Measurements from ENCODE around the gene ATP8B4.

- TF ChIP-seq CTCF (IDR thresholded peaks at IDR 0.05; ENCODE audit: low read depth, low read length, missing input control) (no peak), ATF3 (IDR thresholded peaks at IDR 0.05) (no peak), HNF4A (conservative IDR thresholded peaks at IDR 0.05) (no peak), YY1 (IDR thresholded peaks at IDR 0.05) (no peak), TAF1 (conservative IDR thresholded peaks at IDR 0.05) (no peak), JUND (IDR thresholded peaks at IDR 0.05) (no peak), MAX (IDR thresholded peaks at IDR 0.05) (no peak)
These were observed 22.9 kb downstream of the ATP8B4 start for GRCh38 chr15:50095938-50096821.

Data from liver (tissue), 3 donors.